ENCODE results near the gene MAN2C1. TPM values are rescaled to one million over a fixed set of nuclear protein-coding genes. Genes with fewer than 3 reads are reported as not detected.

The MAN2C1 gene
- total RNA-seq, 2 experiments from 2014 or later = 519 to 546 TPM

- ChIA-PET POLR2A (interaction anchor here (0.6 to 1.0 kb wide), 3 partner anchors 12 to 230 kb away, joined by 3 to 4 read pairs (median 3); no protein-coding TSS in a partner anchor), CTCF (interaction anchor here (0.6 kb wide), 1 partner anchor 26 kb away, joined by 3 read pairs; no protein-coding TSS in a partner anchor)
- Histone ChIP-seq H3K9me3 (ENCODE audit: control insufficient read depth in 1 of 2, insufficient read depth in 1 of 2, low read length in 2 of 2) (no peaks in the 10 kb centered on the region), H3K4me1 (ENCODE audit: insufficient read depth, low read length) (no peaks in the 10 kb centered on the region), H3K36me3 (ENCODE audit: insufficient read depth, low read length) (peaks cover 90% of the 10 kb centered on the region), H3K4me3 (ENCODE audit: low read length) (no peak overlapping the region), H3K27me3 (ENCODE audit: control insufficient read depth in 1 of 2, insufficient read depth in 2 of 2, low read length in 2 of 2) (no peaks in the 10 kb centered on the region), H3K27ac (ENCODE audit: low read depth in 1 of 2, low read length in 2 of 2) (no peak overlapping the region)
- no peak for ATAC-seq (ENCODE audit: poor library complexity)
- Mint-ChIP-seq H3K36me3 (ENCODE audit: low read depth) (peaks cover 94% of the 10 kb centered on the region), H3K27ac (no peak overlapping the region), H3K4me3 (no peak overlapping the region), H3K9me3 (no peaks in the 10 kb centered on the region), H3K27me3 (no peaks in the 10 kb centered on the region), H3K4me1 (ENCODE audit: low read depth) (peaks cover 4% of the 10 kb centered on the region)
- no peak for TF ChIP-seq CTCF (IDR thresholded peaks at IDR 0.05)
- intact Hi-C loops (cut with DNase I, micrococcal nuclease) = no loop called here
- no peak for DNase-seq
Measured at GRCh38 chr15:75407083-75407482, 38.7 kb upstream of the MAN2C1 start.

DNA sequence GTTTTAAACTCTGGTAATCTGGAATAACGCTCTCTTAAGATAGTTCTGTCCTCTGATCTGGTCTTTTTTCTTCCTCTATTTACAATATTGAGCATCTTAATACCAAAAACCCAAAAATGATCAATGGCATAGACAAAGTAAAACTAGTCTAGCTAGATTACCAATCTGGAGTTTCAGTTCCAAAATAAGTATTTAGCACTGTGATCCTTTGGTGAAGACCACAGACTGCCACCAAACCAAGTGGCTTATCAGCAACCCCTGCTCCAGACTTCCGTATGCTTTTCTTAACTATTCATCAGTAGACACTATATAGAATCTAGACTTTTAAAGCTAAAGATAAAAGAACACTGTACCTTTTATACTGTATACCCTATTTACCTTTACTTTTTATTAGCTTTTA lies 35.5 kb upstream of the MAN2C1 start:
- H3K27me3 ChIP-seq (ENCODE audit: control insufficient read depth in 1 of 2, insufficient read depth in 2 of 2, low read length in 2 of 2) = no peaks in the 10 kb centered on the region
- H3K27ac Mint-ChIP-seq = no peak overlapping the region
- DNase-seq = no peak

DNA sequence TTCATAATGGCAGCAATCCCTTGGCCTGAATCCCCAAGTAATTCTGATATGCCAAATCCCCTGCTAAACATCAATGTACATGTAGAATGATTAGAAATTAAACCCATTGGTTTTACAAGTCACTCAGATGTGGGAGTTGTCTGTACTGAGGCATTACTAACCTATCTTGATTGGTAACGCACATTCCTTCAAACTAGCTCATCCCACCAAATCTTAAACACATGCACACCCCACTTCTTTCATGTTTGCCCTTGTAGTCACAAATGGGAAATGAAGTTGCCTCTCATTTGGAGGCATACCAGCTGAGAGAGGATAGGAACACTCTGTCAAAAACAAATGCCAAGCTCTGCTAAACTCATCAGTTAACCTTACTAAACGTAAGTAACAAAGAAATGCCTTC lies 29.1 kb upstream of the MAN2C1 start:
- Mint-ChIP-seq H3K4me1 (ENCODE audit: low read depth) (peaks cover 3% of the 10 kb centered on the region), H3K36me3 (ENCODE audit: low read depth) (peaks cover 100% of the 10 kb centered on the region), H3K9me3 (no peaks in the 10 kb centered on the region), H3K27ac (no peak overlapping the region), H3K27me3 (no peaks in the 10 kb centered on the region), H3K4me3 (no peak overlapping the region)
- DNase-seq (no peak), ATAC-seq (ENCODE audit: poor library complexity) (no peak)
- Histone ChIP-seq H3K9me3 (ENCODE audit: control insufficient read depth in 1 of 2, insufficient read depth in 1 of 2, low read length in 2 of 2) (no peaks in the 10 kb centered on the region), H3K4me1 (ENCODE audit: insufficient read depth, low read length) (no peaks in the 10 kb centered on the region), H3K27me3 (ENCODE audit: control insufficient read depth in 1 of 2, insufficient read depth in 2 of 2, low read length in 2 of 2) (no peaks in the 10 kb centered on the region), H3K4me3 (ENCODE audit: low read length) (no peak overlapping the region), H3K36me3 (ENCODE audit: insufficient read depth, low read length) (peaks cover 94% of the 10 kb centered on the region), H3K27ac (ENCODE audit: low read depth in 1 of 2, low read length in 2 of 2) (no peak overlapping the region)
- POLR2A ChIA-PET = interaction anchor here (1.3 to 1.4 kb wide), 2 partner anchors 10 to 55 kb away, joined by 4 to 5 read pairs; no protein-coding TSS in a partner anchor
- no peak for TF ChIP-seq CTCF (IDR thresholded peaks at IDR 0.05)
- CTCF ChIA-PET = no interaction called here
- intact Hi-C loops (cut with DNase I, micrococcal nuclease) = no loop called here

More for the DNA sequence above, 35.5 kb upstream of the MAN2C1 start:
- TF ChIP-seq CTCF (IDR thresholded peaks at IDR 0.05) = no peak
- H3K4me1 Mint-ChIP-seq (ENCODE audit: low read depth) = peaks cover 4% of the 10 kb centered on the region
- no peaks in the 10 kb centered on the region for H3K9me3 Mint-ChIP-seq
- H3K36me3 Mint-ChIP-seq (ENCODE audit: low read depth) = peaks cover 94% of the 10 kb centered on the region
- no peak overlapping the region for H3K27ac ChIP-seq (ENCODE audit: low read depth in 1 of 2, low read length in 2 of 2)
- ChIA-PET CTCF (no interaction called here), POLR2A (no interaction called here)
- no peak for ATAC-seq (ENCODE audit: poor library complexity)
- peaks cover 87% of the 10 kb centered on the region for H3K36me3 ChIP-seq (ENCODE audit: insufficient read depth, low read length)
- no peak overlapping the region for H3K4me3 ChIP-seq (ENCODE audit: low read length)
- no peaks in the 10 kb centered on the region for H3K4me1 ChIP-seq (ENCODE audit: insufficient read depth, low read length)
- no peaks in the 10 kb centered on the region for H3K9me3 ChIP-seq (ENCODE audit: control insufficient read depth in 1 of 2, insufficient read depth in 1 of 2, low read length in 2 of 2)
- no peaks in the 10 kb centered on the region for H3K27me3 Mint-ChIP-seq
- H3K4me3 Mint-ChIP-seq = no peak overlapping the region
- intact Hi-C loops (cut with DNase I, micrococcal nuclease) = no loop called here
